H9 (cell line): Measurements from ENCODE around the gene DNAH1. TPM values are rescaled to one million over a fixed set of nuclear protein-coding genes. Genes with fewer than 3 reads are reported as not detected.

ENCODE experiments used
- DNase-seq: peaks from one replicate; pipeline ENCODE4 v3.0.0-alpha.2; 2017
- H2AFZ ChIP-seq: one replicate; pipeline ENCODE4 v1.6.1; 2013; ENCODE audit warnings: mild to moderate bottlenecking, low read length, control low read depth, moderate library complexity
- H2AK5ac ChIP-seq: 2 replicates; pipeline ENCODE4 v1.6.1; 2013; ENCODE audit warnings: low read length, control low read depth, mixed read lengths; ENCODE audit not compliant: insufficient read length
- H2BK120ac ChIP-seq: one replicate; pipeline ENCODE4 v1.6.1; 2013; ENCODE audit warnings: low read depth, mild to moderate bottlenecking, low read length, control low read depth, inconsistent platforms; ENCODE audit not compliant: poor library complexity, severe bottlenecking
- H2BK12ac ChIP-seq: 2 replicates; pipeline ENCODE4 v1.6.1; 2013; ENCODE audit warnings: low read length, control low read depth, mixed read lengths, low read depth; ENCODE audit not compliant: insufficient read length
- H2BK15ac ChIP-seq: 2 replicates; pipeline ENCODE4 v1.6.1; 2013; ENCODE audit warnings: low read depth, low read length, control low read depth
- H2BK20ac ChIP-seq: one replicate; pipeline ENCODE4 v1.6.1; 2013; ENCODE audit warnings: low read depth, mild to moderate bottlenecking, low read length, control low read depth, inconsistent platforms; ENCODE audit not compliant: poor library complexity, severe bottlenecking
- H2BK5ac ChIP-seq: 2 replicates; pipeline ENCODE4 v1.6.1; 2013; ENCODE audit warnings: low read length, control low read depth, mixed read lengths; ENCODE audit not compliant: insufficient read length
- H3K14ac ChIP-seq: 2 replicates; pipeline ENCODE4 v1.6.1; 2013; ENCODE audit warnings: low read length, control low read depth; ENCODE audit not compliant: insufficient read depth
- H3K18ac ChIP-seq: 2 replicates; pipeline ENCODE4 v1.6.1; 2013; ENCODE audit warnings: low read depth, mild to moderate bottlenecking, mixed read lengths, low read length, control low read depth; ENCODE audit not compliant: insufficient read length
- H3K23ac ChIP-seq: 2 replicates; pipeline ENCODE4 v1.6.1; 2013; ENCODE audit warnings: low read length, control low read depth, mixed read lengths, low read depth; ENCODE audit not compliant: insufficient read length
- H3K23me2 ChIP-seq: 2 replicates; pipeline ENCODE4 v1.6.1; 2013; ENCODE audit warnings: low read depth, mild to moderate bottlenecking, mixed read lengths, low read length, control low read depth; ENCODE audit not compliant: insufficient read length, poor library complexity, severe bottlenecking
- H3K27ac ChIP-seq: 2 replicates; pipeline ENCODE4 v1.5.1; 2013; ENCODE audit warnings: low read length, control low read depth, mixed read lengths, low read depth; ENCODE audit not compliant: insufficient read length
- H3K27me3 ChIP-seq: 2 replicates; pipeline ENCODE4 v1.6.1; 2013; ENCODE audit warnings: low read length, control low read depth, inconsistent platforms; ENCODE audit not compliant: insufficient read depth
- H3K4ac ChIP-seq: 2 replicates; pipeline ENCODE4 v1.6.1; 2013; ENCODE audit warnings: low read depth, mild to moderate bottlenecking, control low read depth, inconsistent platforms, low read length, moderate library complexity
- H3K4me1 ChIP-seq: 2 replicates; pipeline ENCODE4 v1.6.1; 2013; ENCODE audit warnings: low read length, control low read depth, inconsistent platforms; ENCODE audit not compliant: insufficient read depth
- H3K4me2 ChIP-seq: 2 replicates; pipeline ENCODE4 v1.6.1; 2013; ENCODE audit warnings: low read length, control low read depth, mixed read lengths; ENCODE audit not compliant: insufficient read length, insufficient read depth
- H3K56ac ChIP-seq: 2 replicates; pipeline ENCODE4 v1.6.1; 2013; ENCODE audit warnings: low read depth, mild to moderate bottlenecking, mixed read lengths, low read length, control low read depth; ENCODE audit not compliant: insufficient read length
- H3K79me1 ChIP-seq: 2 replicates; pipeline ENCODE4 v1.6.1; 2013; ENCODE audit warnings: low read depth, mild to moderate bottlenecking, moderate library complexity, low read length, control low read depth, inconsistent platforms; ENCODE audit not compliant: insufficient read depth, poor library complexity, severe bottlenecking
- H3K79me2 ChIP-seq: 2 replicates; pipeline ENCODE4 v1.6.1; 2013; ENCODE audit warnings: low read length, control low read depth, inconsistent platforms; ENCODE audit not compliant: insufficient read depth
- H3K9ac ChIP-seq: 2 replicates; pipeline ENCODE4 v1.6.1; 2013; ENCODE audit warnings: low read length, control low read depth, mixed read lengths; ENCODE audit not compliant: insufficient read length; ENCODE audit errors: extremely low read depth
- H3K9me3 ChIP-seq: one replicate; pipeline ENCODE4 v1.6.1; 2013; ENCODE audit warnings: low read depth, low read length, inconsistent platforms; ENCODE audit not compliant: control insufficient read depth
- H3T11ph ChIP-seq: one replicate; pipeline ENCODE4 v1.6.1; 2013; ENCODE audit warnings: mild to moderate bottlenecking, low read length, control low read depth, inconsistent platforms
- H4K20me1 ChIP-seq: one replicate; pipeline ENCODE4 v1.6.1; 2013; ENCODE audit not compliant: control insufficient read depth, insufficient read length, insufficient read depth
- H4K5ac ChIP-seq: 2 replicates; pipeline ENCODE4 v1.6.1; 2013; ENCODE audit warnings: low read depth, mild to moderate bottlenecking, mixed read lengths, low read length, control low read depth; ENCODE audit not compliant: insufficient read length
- H4K8ac ChIP-seq: replicated peaks from 2 replicates; pipeline ENCODE4 v1.6.1; 2013; ENCODE audit warnings: low read length, control low read depth, mixed read lengths, low read depth; ENCODE audit not compliant: insufficient read length
- H4K91ac ChIP-seq: 2 replicates; pipeline ENCODE4 v1.6.1; 2013; ENCODE audit warnings: low read depth, mild to moderate bottlenecking, moderate library complexity, mixed read lengths, low read length, control low read depth; ENCODE audit not compliant: insufficient read length
- H3K27ac Mint-ChIP-seq, 3 experiments: 2 replicates in 2 of 3; 3 replicates in 1 of 3; pipeline ENCODE4 v1.8.0; 2020 to 2021; ENCODE audit warnings: mixed read lengths in 3 of 3, mild to moderate bottlenecking in 1 of 3, moderate library complexity in 1 of 3
- H3K27me3 Mint-ChIP-seq: 2 replicates; pipeline ENCODE4 v1.8.0; 2021; ENCODE audit warnings: low read depth, mild to moderate bottlenecking, moderate library complexity, mixed read lengths
- H3K36me3 Mint-ChIP-seq, 3 experiments: 2 replicates in 2 of 3; 3 replicates in 1 of 3; pipeline ENCODE4 v1.8.0; 2020 to 2021; ENCODE audit warnings: low read depth in 3 of 3, mixed read lengths in 3 of 3; ENCODE audit not compliant: insufficient read depth in 1 of 3
- H3K4me1 Mint-ChIP-seq, 2 experiments: 2 replicates each; pipeline ENCODE4 v1.8.0; 2020; ENCODE audit warnings: mixed read lengths in 2 of 2
- H3K4me3 Mint-ChIP-seq, 2 experiments: 2 replicates in 1 of 2; 3 replicates in 1 of 2; pipeline ENCODE4 v1.8.0; 2020 to 2021; ENCODE audit warnings: mild to moderate bottlenecking in 2 of 2, mixed read lengths in 2 of 2, moderate library complexity in 1 of 2
- H3K9me3 Mint-ChIP-seq, 2 experiments: 2 replicates in 1 of 2; 3 replicates in 1 of 2; pipeline ENCODE4 v1.8.0; 2020; ENCODE audit warnings: mild to moderate bottlenecking in 2 of 2, mixed read lengths in 2 of 2, moderate library complexity in 1 of 2
- WGBS: extraction: QIAGEN DNeasy Blood & Tissue Kit; methylation state at CpG from one replicate; pipeline ENCODE4 v1.1.7; 2013; ENCODE audit warnings: missing lambda C conversion rate, low lambda C conversion rate, mixed read lengths; ENCODE audit not compliant: insufficient read length; ENCODE audit errors: extremely low coverage; 5-methylcytosine and 5-hydroxymethylcytosine counted together
- total RNA-seq: library from RNA; stranded (reverse); gene quantifications from 2 replicates; pipeline ENCODE4 v1.2.1, GENCODE V29; 2021
- TF ChIP-seq, protein P1 (sequence below): fragments of 200-600 bp; sonication (generic); conservative IDR thresholded peaks from 3 replicates; pipeline ENCODE4 v1.8.0; 2021; ENCODE audit warnings: antibody characterized with exemption, mild to moderate bottlenecking

DNAH1 gene
- total RNA-seq, 1 experiment from 2014 or later = 2.0 TPM

DNA sequence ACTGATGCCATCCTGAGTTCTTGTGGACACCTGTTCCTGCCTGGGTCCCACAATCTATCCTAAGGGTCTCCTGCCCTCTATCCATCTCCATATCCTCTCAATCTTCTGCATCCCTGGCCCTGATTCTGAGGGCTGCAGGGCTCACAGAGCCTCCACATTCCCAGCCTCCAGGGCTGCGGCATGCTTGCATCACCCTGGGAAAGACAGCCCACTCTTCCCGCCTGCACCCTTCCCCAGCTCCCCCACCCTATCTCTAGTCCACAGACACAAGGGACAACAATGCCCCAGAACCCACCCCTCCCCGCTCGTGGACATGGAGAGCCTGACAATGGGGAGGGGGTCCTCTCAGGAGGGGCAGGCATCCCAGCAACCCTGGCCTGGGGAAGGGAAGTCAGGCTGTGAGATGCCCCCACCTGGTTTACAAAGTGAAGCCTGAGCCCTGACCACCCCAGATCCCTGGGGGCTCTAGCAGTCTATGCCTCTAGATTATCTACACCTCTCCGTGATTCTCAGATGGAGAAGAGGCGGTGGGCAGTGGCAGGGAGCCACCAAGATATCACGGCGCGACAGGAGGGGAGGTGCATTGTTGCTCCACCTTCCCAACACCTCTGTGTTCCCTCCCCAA lies 118.5 kb downstream of the DNAH1 start:
- Histone ChIP-seq H2BK15ac (no peak overlapping the region), H3K79me1 (no peaks in the 10 kb centered on the region), H2BK120ac (no peak overlapping the region), H2BK5ac (no peak overlapping the region), H3K4me2 (no peak overlapping the region), H4K20me1 (no peaks in the 10 kb centered on the region), H3K9ac (no peak overlapping the region), H2AK5ac (no peak overlapping the region), H3K14ac (no peak overlapping the region), H2AFZ (no peak overlapping the region), H3K56ac (no peak overlapping the region), H3K18ac (no peak overlapping the region), H2BK12ac (no peak overlapping the region), H2BK20ac (no peak overlapping the region), H4K5ac (no peak overlapping the region), H3K9me3 (no peaks in the 10 kb centered on the region), H3K4ac (no peak overlapping the region), H3K23me2 (no peaks in the 10 kb centered on the region), H3T11ph (no peak overlapping the region), H3K23ac (no peak overlapping the region), H4K91ac (no peak overlapping the region), H4K8ac (no peak overlapping the region), H3K27me3 (no peaks in the 10 kb centered on the region), H3K79me2 (no peaks in the 10 kb centered on the region), H3K4me1 (no peaks in the 10 kb centered on the region), H3K27ac (no peak overlapping the region)
- WGBS = no CpG with 5 or more reads among the region's 9 CpGs
- no peaks in the 10 kb centered on the region for H3K9me3 Mint-ChIP-seq
- H3K27ac Mint-ChIP-seq = peak overlapping the region in 2 of 3 experiments; percentile 41 to 61; a peak in 2 of 7 replicates
- peaks cover 14 to 24% of the 10 kb centered on the region in 2 experiments for H3K4me1 Mint-ChIP-seq
- no peak overlapping the region; a peak in 1 of 5 replicates for H3K4me3 Mint-ChIP-seq
- no peaks in the 10 kb centered on the region for H3K36me3 Mint-ChIP-seq
- TF ChIP-seq, protein P1, sequence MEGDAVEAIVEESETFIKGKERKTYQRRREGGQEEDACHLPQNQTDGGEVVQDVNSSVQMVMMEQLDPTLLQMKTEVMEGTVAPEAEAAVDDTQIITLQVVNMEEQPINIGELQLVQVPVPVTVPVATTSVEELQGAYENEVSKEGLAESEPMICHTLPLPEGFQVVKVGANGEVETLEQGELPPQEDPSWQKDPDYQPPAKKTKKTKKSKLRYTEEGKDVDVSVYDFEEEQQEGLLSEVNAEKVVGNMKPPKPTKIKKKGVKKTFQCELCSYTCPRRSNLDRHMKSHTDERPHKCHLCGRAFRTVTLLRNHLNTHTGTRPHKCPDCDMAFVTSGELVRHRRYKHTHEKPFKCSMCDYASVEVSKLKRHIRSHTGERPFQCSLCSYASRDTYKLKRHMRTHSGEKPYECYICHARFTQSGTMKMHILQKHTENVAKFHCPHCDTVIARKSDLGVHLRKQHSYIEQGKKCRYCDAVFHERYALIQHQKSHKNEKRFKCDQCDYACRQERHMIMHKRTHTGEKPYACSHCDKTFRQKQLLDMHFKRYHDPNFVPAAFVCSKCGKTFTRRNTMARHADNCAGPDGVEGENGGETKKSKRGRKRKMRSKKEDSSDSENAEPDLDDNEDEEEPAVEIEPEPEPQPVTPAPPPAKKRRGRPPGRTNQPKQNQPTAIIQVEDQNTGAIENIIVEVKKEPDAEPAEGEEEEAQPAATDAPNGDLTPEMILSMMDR = no peak
- peaks cover under 1% of the 10 kb centered on the region; the same call in 1 of the 2 replicates for H3K27me3 Mint-ChIP-seq
- DNase-seq = peak; percentile 22
